HEK293 (cell line): ENCODE measurements around the gene DNAJB4.

Experiments used
- CTCF ChIA-PET: fragments of 350-600 bp; formaldehyde crosslinking; extraction: SDS; loops from one replicate; lab custom pipeline; 2021; ENCODE audit warnings: antibody characterized with exemption; lab: Yijun Ruan, JAX
- POLR2A ChIA-PET: fragments of 300-600 bp; formaldehyde crosslinking; extraction: SDS; loops from one replicate; lab custom pipeline; 2020; ENCODE audit warnings: antibody characterized with exemption, inconsistent platforms; lab: Yijun Ruan, JAX
- H3K27ac ChIP-seq: fragments of 200-500 bp; sonication (Bioruptor generic); 2 replicates; pipeline ENCODE4 v1.5.1; 2014; ENCODE audit warnings: low read depth, low read length, control low read depth, inconsistent platforms; ENCODE audit errors: extremely low read depth
- H3K36me3 ChIP-seq, 2 experiments: fragments of 200-500 bp in 1 of 2; sonication (Bioruptor generic) in 1 of 2; 1 replicate in 1 of 2; 2 replicates in 1 of 2; pipeline ENCODE4 v1.5.1; 2014 to 2017; ENCODE audit warnings: inconsistent platforms in 2 of 2, low read length in 2 of 2; ENCODE audit not compliant: control insufficient read depth in 2 of 2, insufficient read depth in 1 of 2
- H3K4me1 ChIP-seq: fragments of 200-500 bp; sonication (Bioruptor generic); 2 replicates; pipeline ENCODE4 v1.5.1; 2014; ENCODE audit warnings: mild to moderate bottlenecking, low read length, inconsistent platforms; ENCODE audit not compliant: control insufficient read depth, insufficient read depth
- H3K4me3 ChIP-seq: 2 replicates; pipeline ENCODE4 v1.5.1; 2011; ENCODE audit warnings: low read depth, mild to moderate bottlenecking, control low read depth, low read length, moderate library complexity
- H3K9me3 ChIP-seq: fragments of 200-500 bp; sonication (Bioruptor generic); 2 replicates; pipeline ENCODE4 v1.5.1; 2014; ENCODE audit warnings: low read depth, low read length, inconsistent platforms; ENCODE audit not compliant: control insufficient read depth, insufficient read depth
- EGR2 ChIP-seq: fragments of 450-650 bp; formaldehyde crosslinking; IDR thresholded peaks from 2 replicates; pipeline ENCODE4 v1.5.1; 2016; ENCODE audit warnings: low read depth, missing biosample characterization, missing genetic modification characterization
- GLIS1 ChIP-seq: fragments of 450-650 bp; formaldehyde crosslinking; IDR thresholded peaks from 2 replicates; pipeline ENCODE4 v1.5.1; 2016; ENCODE audit warnings: missing biosample characterization, missing genetic modification characterization
- HOXC10 ChIP-seq: sonication (generic); formaldehyde crosslinking; IDR thresholded peaks from 2 replicates; pipeline ENCODE4 v1.8.1; 2023; ENCODE audit warnings: mild to moderate bottlenecking, missing genetic modification reagents
- IKZF3 ChIP-seq: fragments of 450-650 bp; IDR thresholded peaks from 2 replicates; pipeline ENCODE4 v1.5.0; 2018; ENCODE audit warnings: missing biosample characterization, mild to moderate bottlenecking, missing genetic modification characterization, moderate library complexity
- KLF8 ChIP-seq: fragments of 450-650 bp; formaldehyde crosslinking; IDR thresholded peaks from 2 replicates; pipeline ENCODE4 v1.5.1; 2016; ENCODE audit warnings: missing biosample characterization, missing genetic modification characterization
- MZF1 ChIP-seq: fragments of 450-650 bp; formaldehyde crosslinking; IDR thresholded peaks from 2 replicates; pipeline ENCODE4 v1.5.1; 2017; ENCODE audit warnings: missing biosample characterization, missing genetic modification characterization, borderline replicate concordance
- PATZ1 ChIP-seq: fragments of 450-650 bp; formaldehyde crosslinking; IDR thresholded peaks from 2 replicates; pipeline ENCODE4 v1.5.1; 2016; ENCODE audit warnings: missing biosample characterization, missing genetic modification characterization
- TRIM28 ChIP-seq: IDR thresholded peaks from 2 replicates; pipeline ENCODE4 v1.6.1; 2011; ENCODE audit warnings: low read length, control low read depth, borderline replicate concordance
- WT1 ChIP-seq: fragments of 450-650 bp; formaldehyde crosslinking; IDR thresholded peaks from 2 replicates; pipeline ENCODE4 v1.5.1; 2016; ENCODE audit warnings: missing biosample characterization, missing genetic modification characterization
- ZBTB26 ChIP-seq: fragments of 450-650 bp; formaldehyde crosslinking; optimal IDR thresholded peaks from 2 replicates; pipeline ENCODE3; 2016; ENCODE audit warnings: missing biosample characterization, mild to moderate bottlenecking, missing genetic modification characterization
- ZNF133 ChIP-seq: fragments of 450-650 bp; formaldehyde crosslinking; IDR thresholded peaks from 2 replicates; pipeline ENCODE4 v1.5.1; 2016; ENCODE audit warnings: missing biosample characterization, missing genetic modification characterization
- ZNF280D ChIP-seq: fragments of 450-650 bp; formaldehyde crosslinking; IDR thresholded peaks from 2 replicates; pipeline ENCODE4 v1.5.1; 2016; ENCODE audit warnings: missing biosample characterization, missing genetic modification characterization
- ZNF335 ChIP-seq: fragments of 450-650 bp; formaldehyde crosslinking; conservative IDR thresholded peaks from 2 replicates; pipeline ENCODE4 v1.5.1; 2016; ENCODE audit warnings: missing biosample characterization, missing genetic modification characterization
- ZNF404 ChIP-seq: fragments of 450-650 bp; formaldehyde crosslinking; IDR thresholded peaks from 2 replicates; pipeline ENCODE4 v1.5.1; 2017; ENCODE audit warnings: missing biosample characterization, missing genetic modification characterization
- ZNF544 ChIP-seq: fragments of 450-650 bp; formaldehyde crosslinking; IDR thresholded peaks from 2 replicates; pipeline ENCODE4 v1.5.0; 2017; ENCODE audit warnings: missing biosample characterization, missing genetic modification characterization
- ZNF549 ChIP-seq: fragments of 450-650 bp; IDR thresholded peaks from 2 replicates; pipeline ENCODE4 v1.5.1; 2018; ENCODE audit warnings: missing biosample characterization, missing genetic modification characterization, mild to moderate bottlenecking, inconsistent platforms, moderate library complexity
- ZNF558 ChIP-seq: fragments of 450-650 bp; formaldehyde crosslinking; IDR thresholded peaks from 2 replicates; pipeline ENCODE4 v1.5.1; 2016; ENCODE audit warnings: missing biosample characterization, missing genetic modification characterization
- ZNF561 ChIP-seq: fragments of 450-650 bp; IDR thresholded peaks from 2 replicates; pipeline ENCODE4 v1.5.1; 2018; ENCODE audit warnings: missing biosample characterization, missing genetic modification characterization, borderline replicate concordance
- ZNF624 ChIP-seq: fragments of 450-650 bp; formaldehyde crosslinking; IDR thresholded peaks from 2 replicates; pipeline ENCODE4 v1.5.1; 2017; ENCODE audit warnings: missing biosample characterization, missing genetic modification characterization
- ZNF626 ChIP-seq: fragments of 450-650 bp; sonication (Bioruptor Pico); formaldehyde crosslinking; IDR thresholded peaks from 2 replicates; pipeline ENCODE4 v1.5.1; 2018; ENCODE audit warnings: missing biosample characterization, missing genetic modification characterization, inconsistent platforms
- ZNF76 ChIP-seq: fragments of 450-650 bp; formaldehyde crosslinking; IDR thresholded peaks from 2 replicates; pipeline ENCODE4; 2016; ENCODE audit warnings: low read depth, missing biosample characterization, missing genetic modification characterization, borderline replicate concordance
- ZNF830 ChIP-seq: fragments of 450-650 bp; IDR thresholded peaks from 2 replicates; pipeline ENCODE4 v1.5.0; 2018; ENCODE audit warnings: missing biosample characterization, missing genetic modification characterization, low read depth, mild to moderate bottlenecking, moderate library complexity
- ZNF837 ChIP-seq: fragments of 450-650 bp; formaldehyde crosslinking; IDR thresholded peaks from 2 replicates; pipeline ENCODE4 v1.5.1; 2016; ENCODE audit warnings: missing biosample characterization, missing genetic modification characterization
- ZNF843 ChIP-seq: fragments of 450-650 bp; formaldehyde crosslinking; IDR thresholded peaks from 2 replicates; pipeline ENCODE4 v1.5.1; 2016; ENCODE audit warnings: missing biosample characterization, missing genetic modification characterization

The DNAJB4 gene

GRCh38 chr1:78035121-78035520 is 30.4 kb downstream of the DNAJB4 start (continued):
- TF ChIP-seq ZNF133 (tag by site-specific recombination) (no peak), IKZF3 (tag by site-specific recombination) (no peak), WT1 (tag by site-specific recombination) (no peak), ZNF561 (tag by site-specific recombination) (no peak), ZNF837 (tag by site-specific recombination) (no peak), ZNF624 (no peak)
- TF ChIP-seq, all 188 proteins: peak for 0

GRCh38 chr1:78036450-78036849 is 31.7 kb downstream of the DNAJB4 start:
- ChIA-PET CTCF (interaction anchor here (0.7 kb wide), 1 partner anchor 1591 kb away, joined by 3 read pairs; no protein-coding TSS in a partner anchor), POLR2A (no interaction called here)
- no peak for TF ChIP-seq ZNF544

GRCh38 chr1:78038071-78038470 is 33.3 kb downstream of the DNAJB4 start:
- Histone ChIP-seq H3K9me3 (no peaks in the 10 kb centered on the region), H3K4me3 (no peak overlapping the region), H3K36me3 (no peaks in the 10 kb centered on the region), H3K27ac (no peak overlapping the region), H3K4me1 (no peaks in the 10 kb centered on the region)
- TF ChIP-seq ZNF830 (tag by site-specific recombination) (no peak), ZNF843 (tag by site-specific recombination) (no peak), HOXC10 (no peak), GLIS1 (no peak), ZNF626 (tag by site-specific recombination) (no peak), PATZ1 (tag by site-specific recombination) (no peak), IKZF3 (tag by site-specific recombination) (no peak), TRIM28 (no peak), ZNF76 (tag by site-specific recombination) (no peak), ZNF549 (tag by site-specific recombination) (no peak), ZNF558 (tag by site-specific recombination) (no peak), MZF1 (no peak), KLF8 (no peak), ZNF335 (tag by site-specific recombination) (no peak), ZNF404 (no peak), ZBTB26 (tag by site-specific recombination) (no peak), ZNF280D (tag by site-specific recombination) (no peak), EGR2 (no peak)
- ChIA-PET CTCF (interaction anchor here (0.6 kb wide), 1 partner anchor 11 kb away, joined by 3 read pairs; no protein-coding TSS in a partner anchor), POLR2A (no interaction called here)

More at GRCh38 chr1:78036450-78036849, 31.7 kb downstream of the DNAJB4 start:
- no peaks in the 10 kb centered on the region for H3K4me1 ChIP-seq
- H3K9me3 ChIP-seq = no peaks in the 10 kb centered on the region
- no peak overlapping the region for H3K4me3 ChIP-seq
- no peaks in the 10 kb centered on the region for H3K36me3 ChIP-seq
- no peak overlapping the region for H3K27ac ChIP-seq
